ENCODE measurements around the gene RBM34. TPM values are rescaled to one million over a fixed set of nuclear protein-coding genes. Genes with fewer than 3 reads are reported as not detected.

Gene RBM34
- 46.4 and 53.6 TPM in 2 replicates for total RNA-seq (2014; rRNA removed; shearing (Covaris generic))
- total RNA-seq (2022), result 93.7 and 114 TPM in 2 replicates
- Bru-seq, nascent RNA, result percentile 87 among the genes with signal in this experiment
- BruChase-seq, experiment 1, labeled RNA remaining after a 6-hour chase, result percentile 77 among the genes with signal in this experiment
- percentile 84 among the genes with signal in this experiment for BruChase-seq, experiment 2, labeled RNA remaining after a 2-hour chase
- long read RNA-seq, transcript RBM34-201 (11 exons, 2,054 nt), result major isoform, 65 of 102 reads
- long read RNA-seq, partial matches to known transcripts, result 5 of 102 reads
- long read RNA-seq, other reads (novel, unspliced or antisense), result 30 of 102 reads

- CTCF ChIA-PET (ENCODE audit: unreplicated experiment), result interaction anchor here (0.6 kb wide), 1 partner anchor 1192 kb away, joined by 3 read pairs; no protein-coding TSS in a partner anchor
Observed at GRCh38 chr1:235160957-235161684, at the start of gene RBM34. Gene RBM34 (minus strand): TSS chr1:235161250. CDS start chr1:235161226, 24 bp downstream.

GRCh38 chr1:235207209-235207565, 46.1 kb upstream of the RBM34 start:
- CTCF ChIA-PET (ENCODE audit: unreplicated experiment), result interaction anchor here (0.6 kb wide), 1 partner anchor 54 kb away, joined by 5 read pairs; no protein-coding TSS in a partner anchor
- no peak overlapping the region for H3K4me3 ChIP-seq (ENCODE audit: low read depth, low read length, poor library complexity, severe bottlenecking)
- DNase-seq (ENCODE audit: low spot score), result no peak
- POLR2A ChIA-PET, result interaction anchor here (1.0 kb wide), 1 partner anchor 19 kb away, joined by 3 read pairs; no protein-coding TSS in a partner anchor
- no peak overlapping the region for H2AFZ ChIP-seq (ENCODE audit: low read length)
- H4K20me1 ChIP-seq (ENCODE audit: insufficient read depth, low read length), result no peaks in the 10 kb centered on the region
- H3K9me3 ChIP-seq (ENCODE audit: low read length), result no peaks in the 10 kb centered on the region
- no peak overlapping the region for H3K27ac ChIP-seq (ENCODE audit: low read depth, low read length, poor library complexity, severe bottlenecking)
- intact Hi-C loops (cut with micrococcal nuclease; ENCODE audit: unreplicated experiment), result no loop called here
- H3K79me2 ChIP-seq (ENCODE audit: insufficient read depth, low read depth, low read length), result no peaks in the 10 kb centered on the region
- H3K4me2 ChIP-seq (ENCODE audit: low read length), result no peak overlapping the region
- no TSS peak for BruUV-seq (replicated peaks)
- H3K9me2 ChIP-seq (ENCODE audit: insufficient read depth, low read length), result no peaks in the 10 kb centered on the region
- H3K4me1 ChIP-seq (ENCODE audit: insufficient read depth, low read length, poor library complexity, severe bottlenecking), result no peaks in the 10 kb centered on the region
- TF ChIP-seq EZH2phosphoT487 (IDR thresholded peaks at IDR 0.05; ENCODE audit: borderline replicate concordance, low read depth, low read length), result no peak
- TF ChIP-seq CTCF (conservative IDR thresholded peaks at IDR 0.05; ENCODE audit: low read length), result no peak
- peaks cover 58% of the 10 kb centered on the region for H3K36me3 ChIP-seq (ENCODE audit: insufficient read depth, low read length)

More at GRCh38 chr1:235160957-235161684, at the start of gene RBM34:
- BruUV-seq (replicated peaks), result no TSS peak
- TF ChIP-seq CTCF (conservative IDR thresholded peaks at IDR 0.05; ENCODE audit: low read length) (peak; percentile 38; the same call in 1 of the 2 replicates), EZH2phosphoT487 (IDR thresholded peaks at IDR 0.05; ENCODE audit: borderline replicate concordance, low read depth, low read length) (no peak)
- intact Hi-C loops (cut with micrococcal nuclease; ENCODE audit: unreplicated experiment), result loop anchor here (2.0 to 5.0 kb wide), 2 partner anchors 56 to 166 kb away; partner anchors contain the start of genes ARID4B and GGPS1
- no peaks in the 10 kb centered on the region for H4K20me1 ChIP-seq (ENCODE audit: insufficient read depth, low read length)
- H3K9me2 ChIP-seq (ENCODE audit: insufficient read depth, low read length), result no peaks in the 10 kb centered on the region
- H3K4me3 ChIP-seq (ENCODE audit: low read depth, low read length, poor library complexity, severe bottlenecking), result peak within 1 kb of the TSS; percentile 85
- H3K4me1 ChIP-seq (ENCODE audit: insufficient read depth, low read length, poor library complexity, severe bottlenecking), result peaks cover 18% of the 10 kb centered on the region
- peaks cover 36% of the 10 kb centered on the region for H3K36me3 ChIP-seq (ENCODE audit: insufficient read depth, low read length)
- H3K9me3 ChIP-seq (ENCODE audit: low read length), result no peaks in the 10 kb centered on the region
- POLR2A ChIA-PET, result interaction anchor here (0.6 to 1.9 kb wide), 7 partner anchors 14 to 372 kb away, joined by 3 to 7 read pairs (median 5); partner anchors contain the start of gene TOMM20
- H3K4me2 ChIP-seq (ENCODE audit: low read length), result peak within 1 kb of the TSS; percentile 86
- H3K79me2 ChIP-seq (ENCODE audit: insufficient read depth, low read depth, low read length), result peaks cover 25% of the 10 kb centered on the region
- H2AFZ ChIP-seq (ENCODE audit: low read length), result peak within 1 kb of the TSS; percentile 91
- DNase-seq (ENCODE audit: low spot score), result peak; percentile 92
- peak within 1 kb of the TSS; percentile 64 for H3K27ac ChIP-seq (ENCODE audit: low read depth, low read length, poor library complexity, severe bottlenecking)

Data from OCI-LY7 (cell line).